Liver (tissue), 9 donors: ENCODE data around the gene MEX3B. TPM values are rescaled to one million over a fixed set of nuclear protein-coding genes. Genes with fewer than 3 reads are reported as not detected.

ENCODE experiments used
- DNase-seq: peaks from one replicate; pipeline ENCODE4 v3.0.0-alpha.2; 2017; ENCODE audit warnings: low spot score
- H3K27ac ChIP-seq, 2 donors: one replicate each; pipeline ENCODE4 v1.7.0; 2013; ENCODE audit warnings: inconsistent platforms in 2 of 2, low read length in 2 of 2, control low read depth in 1 of 2, low read depth in 1 of 2, mild to moderate bottlenecking in 1 of 2
- H3K27me3 ChIP-seq, 4 donors: one replicate each; pipeline versions ENCODE4 v1.6.1 to v1.7.0; 2013; ENCODE audit warnings: low read length in 3 of 4, inconsistent platforms in 1 of 4, mild to moderate bottlenecking in 1 of 4, moderate library complexity in 1 of 4; ENCODE audit not compliant: control insufficient read depth in 4 of 4, insufficient read depth in 4 of 4
- H3K36me3 ChIP-seq, 4 donors: one replicate each; pipeline versions ENCODE4 v1.6.1 to v1.7.0; 2013; ENCODE audit warnings: low read length in 3 of 4, mild to moderate bottlenecking in 3 of 4, low read depth in 1 of 4, moderate library complexity in 1 of 4; ENCODE audit not compliant: control insufficient read depth in 4 of 4, insufficient read depth in 3 of 4
- H3K4me1 ChIP-seq, 4 donors: one replicate each; pipeline versions ENCODE4 v1.6.1 to v1.7.0; 2013; ENCODE audit warnings: low read length in 3 of 4, mild to moderate bottlenecking in 3 of 4, moderate library complexity in 1 of 4; ENCODE audit not compliant: control insufficient read depth in 4 of 4, insufficient read depth in 4 of 4
- H3K4me3 ChIP-seq, 3 donors: one replicate each; pipeline versions ENCODE4 v1.6.1 to v1.7.0; 2013; ENCODE audit warnings: low read length in 3 of 3, control low read depth in 1 of 3, low read depth in 1 of 3, mild to moderate bottlenecking in 1 of 3
- H3K9ac ChIP-seq, 2 donors: one replicate each; pipeline ENCODE4 v1.7.0; 2013; ENCODE audit warnings: low read length in 2 of 2, mild to moderate bottlenecking in 2 of 2, moderate library complexity in 2 of 2, control low read depth in 1 of 2, low read depth in 1 of 2
- H3K9me3 ChIP-seq, 4 donors: one replicate each; pipeline versions ENCODE4 v1.6.1 to v1.7.0; 2013; ENCODE audit warnings: low read length in 3 of 4; ENCODE audit not compliant: control insufficient read depth in 4 of 4
- EGR1 ChIP-seq, 2 donors: IDR thresholded peaks; 2 replicates each; pipeline ENCODE4 v1.6.1; 2016 to 2018; ENCODE audit warnings: antibody characterized with exemption in 2 of 2, low read depth in 2 of 2
- FOXA1 ChIP-seq: IDR thresholded peaks from 2 replicates; pipeline ENCODE4 v1.6.1; 2016; ENCODE audit warnings: antibody characterized with exemption
- FOXA2 ChIP-seq: IDR thresholded peaks from 2 replicates; pipeline ENCODE4 v1.6.1; 2016; ENCODE audit warnings: antibody characterized with exemption
- GABPA ChIP-seq, 2 donors: IDR thresholded peaks in 1 of 2; conservative IDR thresholded peaks in 1 of 2; 2 replicates each; pipeline ENCODE4 v1.6.1; 2016; ENCODE audit warnings: antibody characterized with exemption in 2 of 2, mild to moderate bottlenecking in 1 of 2, moderate library complexity in 1 of 2
- HNF4A ChIP-seq, 2 donors: conservative IDR thresholded peaks; 2 replicates each; pipeline ENCODE4 v1.6.1; 2016; ENCODE audit warnings: antibody characterized with exemption in 2 of 2, mild to moderate bottlenecking in 2 of 2
- HNF4G ChIP-seq: IDR thresholded peaks from 2 replicates; pipeline ENCODE4 v1.6.1; 2016; ENCODE audit warnings: antibody characterized with exemption
- NR2F2 ChIP-seq: IDR thresholded peaks from 2 replicates; pipeline ENCODE4 v1.6.1; 2016; ENCODE audit warnings: antibody characterized with exemption
- RAD21 ChIP-seq, 2 donors: IDR thresholded peaks; 2 replicates each; pipeline ENCODE4 v1.6.1; 2016; ENCODE audit warnings: antibody characterized with exemption in 2 of 2, mild to moderate bottlenecking in 2 of 2
- RXRA ChIP-seq, 2 donors: IDR thresholded peaks; 2 replicates each; pipeline ENCODE4 v1.6.1; 2017 to 2018; ENCODE audit warnings: antibody characterized with exemption in 2 of 2, mild to moderate bottlenecking in 1 of 2
- SP1 ChIP-seq: IDR thresholded peaks from 2 replicates; pipeline ENCODE4 v1.6.1; 2018; ENCODE audit warnings: antibody characterized with exemption, mild to moderate bottlenecking
- TAF1 ChIP-seq: conservative IDR thresholded peaks from 2 replicates; pipeline ENCODE4 v1.6.1; 2016; ENCODE audit warnings: antibody characterized with exemption, mild to moderate bottlenecking
- YY1 ChIP-seq: IDR thresholded peaks from 2 replicates; pipeline ENCODE4 v1.6.1; 2016; ENCODE audit warnings: antibody characterized with exemption, mild to moderate bottlenecking
- WGBS: extraction: QIAGEN DNeasy Blood & Tissue Kit; methylation state at CpG from one replicate; pipeline ENCODE4 v1.1.7; 2013; 5-methylcytosine and 5-hydroxymethylcytosine counted together
- polyA plus RNA-seq, 2 donors: library from polyadenylated mRNA; stranded (reverse) in 1 of 2; unstranded in 1 of 2; fragments of 200-250 nt in 1 of 2; fragments of >200 nt in 1 of 2; fragmentation: Nextera tagmentation in 1 of 2; extraction: Ambion mirVana in 1 of 2; gene quantifications; one replicate each; pipeline versions ENCODE4 v1.2.1 to v1.2.3, GENCODE V29; 2013 to 2015
- total RNA-seq, 2 donors: library from RNA; depleted of rRNA; stranded (reverse); fragments of >200 nt; gene quantifications; one replicate each; pipeline ENCODE4 v1.2.3, GENCODE V29; 2014
- TF ChIP-seq, protein P1 (sequence below): IDR thresholded peaks from 2 replicates; pipeline ENCODE4 v1.6.1; 2016; ENCODE audit warnings: antibody characterized with exemption, mild to moderate bottlenecking
- TF ChIP-seq, protein P2 (sequence below): fragments of 150-350 bp; IDR thresholded peaks from 2 replicates; pipeline ENCODE4 v1.5.1; 2017; ENCODE audit warnings: improper control_type of control experiment, low read depth, low read length; ENCODE audit not compliant: missing input control
- TF ChIP-seq, protein P3 (sequence below): IDR thresholded peaks from 2 replicates; pipeline ENCODE4 v1.6.1; 2016; ENCODE audit warnings: antibody characterized with exemption
- TF ChIP-seq, protein P4 (sequence below): IDR thresholded peaks from 2 replicates; pipeline ENCODE4 v1.6.1; 2016; ENCODE audit warnings: antibody characterized with exemption
- TF ChIP-seq, protein P5 (sequence below): IDR thresholded peaks from 2 replicates; pipeline ENCODE4 v1.6.1; 2016; ENCODE audit warnings: antibody characterized with exemption
- donor health status: healthy.
- donor health status: healthy.
- donor health status: healthy.
- donor health status: healthy.
- donor health status: healthy.

MEX3B gene
- total and polyA plus RNA-seq, 4 donors: 0.33 to 1.4 (median 0.89) TPM; not detected in 1

DNA sequence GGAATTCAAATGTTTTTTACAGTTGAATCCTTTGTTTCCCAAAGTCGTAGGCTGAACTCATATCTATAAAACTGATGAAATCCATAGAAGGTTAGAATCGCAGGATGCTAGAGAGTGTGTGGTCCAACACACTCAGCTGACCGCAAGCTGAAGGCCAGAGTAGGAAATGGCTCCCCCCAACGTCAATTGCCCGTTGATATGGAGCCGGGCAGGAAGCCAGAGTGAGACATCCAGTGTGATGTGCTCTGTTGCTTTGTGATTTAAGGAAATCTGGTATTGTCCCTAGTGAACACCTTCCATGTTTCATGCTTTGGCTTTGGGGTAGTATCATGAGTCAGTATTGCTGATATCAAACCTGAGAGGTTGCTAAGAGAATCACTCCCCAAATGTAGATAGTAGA, 5.8 kb upstream of the MEX3B start (continued):
- TF ChIP-seq RAD21 (IDR thresholded peaks at IDR 0.05): no peak

DNA sequence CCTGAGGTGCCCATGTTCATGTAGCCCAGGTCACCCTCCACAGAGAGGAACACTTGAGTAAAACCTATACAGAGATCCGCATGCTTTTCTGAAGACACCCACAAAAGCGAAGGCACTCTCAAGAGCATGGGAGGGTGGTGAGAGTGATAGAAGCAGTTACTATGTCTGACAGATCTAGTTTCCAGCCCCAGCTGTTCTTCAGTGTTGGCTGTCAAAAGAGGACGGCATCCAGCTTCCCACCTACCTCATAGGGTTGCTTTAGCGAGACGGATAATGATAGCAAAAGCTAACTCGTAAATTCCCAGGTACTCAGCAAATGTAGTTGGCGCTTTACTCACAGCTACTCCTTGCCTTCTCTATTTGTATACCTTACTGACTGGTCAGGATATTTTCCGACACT, 3.0 kb upstream of the MEX3B start:
- Histone ChIP-seq H3K4me3 (no peak overlapping the region), H3K36me3 (no peaks in the 10 kb centered on the region), H3K9ac (no peak overlapping the region), H3K27ac (no peak overlapping the region), H3K27me3 (peaks cover 0 to 3% (median 2%) of the 10 kb centered on the region in 4 donors), H3K9me3 (no peaks in the 10 kb centered on the region), H3K4me1 (peaks cover 10 to 32% (median 18%) of the 10 kb centered on the region in 4 donors)
- TF ChIP-seq EGR1 (IDR thresholded peaks at IDR 0.05; ENCODE audit: low read depth in 2 of 2) (no peak), HNF4G (no peak), RXRA (IDR thresholded peaks at IDR 0.05) (no peak), NR2F2 (no peak), HNF4A (conservative IDR thresholded peaks at IDR 0.05) (no peak), SP1 (no peak), RAD21 (IDR thresholded peaks at IDR 0.05) (no peak), YY1 (no peak), GABPA (IDR thresholded peaks at IDR 0.05 in 1 of 2, conservative IDR thresholded peaks at IDR 0.05 in 1 of 2) (no peak), FOXA2 (no peak)
- TF ChIP-seq, protein P1, sequence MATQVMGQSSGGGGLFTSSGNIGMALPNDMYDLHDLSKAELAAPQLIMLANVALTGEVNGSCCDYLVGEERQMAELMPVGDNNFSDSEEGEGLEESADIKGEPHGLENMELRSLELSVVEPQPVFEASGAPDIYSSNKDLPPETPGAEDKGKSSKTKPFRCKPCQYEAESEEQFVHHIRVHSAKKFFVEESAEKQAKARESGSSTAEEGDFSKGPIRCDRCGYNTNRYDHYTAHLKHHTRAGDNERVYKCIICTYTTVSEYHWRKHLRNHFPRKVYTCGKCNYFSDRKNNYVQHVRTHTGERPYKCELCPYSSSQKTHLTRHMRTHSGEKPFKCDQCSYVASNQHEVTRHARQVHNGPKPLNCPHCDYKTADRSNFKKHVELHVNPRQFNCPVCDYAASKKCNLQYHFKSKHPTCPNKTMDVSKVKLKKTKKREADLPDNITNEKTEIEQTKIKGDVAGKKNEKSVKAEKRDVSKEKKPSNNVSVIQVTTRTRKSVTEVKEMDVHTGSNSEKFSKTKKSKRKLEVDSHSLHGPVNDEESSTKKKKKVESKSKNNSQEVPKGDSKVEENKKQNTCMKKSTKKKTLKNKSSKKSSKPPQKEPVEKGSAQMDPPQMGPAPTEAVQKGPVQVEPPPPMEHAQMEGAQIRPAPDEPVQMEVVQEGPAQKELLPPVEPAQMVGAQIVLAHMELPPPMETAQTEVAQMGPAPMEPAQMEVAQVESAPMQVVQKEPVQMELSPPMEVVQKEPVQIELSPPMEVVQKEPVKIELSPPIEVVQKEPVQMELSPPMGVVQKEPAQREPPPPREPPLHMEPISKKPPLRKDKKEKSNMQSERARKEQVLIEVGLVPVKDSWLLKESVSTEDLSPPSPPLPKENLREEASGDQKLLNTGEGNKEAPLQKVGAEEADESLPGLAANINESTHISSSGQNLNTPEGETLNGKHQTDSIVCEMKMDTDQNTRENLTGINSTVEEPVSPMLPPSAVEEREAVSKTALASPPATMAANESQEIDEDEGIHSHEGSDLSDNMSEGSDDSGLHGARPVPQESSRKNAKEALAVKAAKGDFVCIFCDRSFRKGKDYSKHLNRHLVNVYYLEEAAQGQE: no peak
- TF ChIP-seq, protein P2, sequence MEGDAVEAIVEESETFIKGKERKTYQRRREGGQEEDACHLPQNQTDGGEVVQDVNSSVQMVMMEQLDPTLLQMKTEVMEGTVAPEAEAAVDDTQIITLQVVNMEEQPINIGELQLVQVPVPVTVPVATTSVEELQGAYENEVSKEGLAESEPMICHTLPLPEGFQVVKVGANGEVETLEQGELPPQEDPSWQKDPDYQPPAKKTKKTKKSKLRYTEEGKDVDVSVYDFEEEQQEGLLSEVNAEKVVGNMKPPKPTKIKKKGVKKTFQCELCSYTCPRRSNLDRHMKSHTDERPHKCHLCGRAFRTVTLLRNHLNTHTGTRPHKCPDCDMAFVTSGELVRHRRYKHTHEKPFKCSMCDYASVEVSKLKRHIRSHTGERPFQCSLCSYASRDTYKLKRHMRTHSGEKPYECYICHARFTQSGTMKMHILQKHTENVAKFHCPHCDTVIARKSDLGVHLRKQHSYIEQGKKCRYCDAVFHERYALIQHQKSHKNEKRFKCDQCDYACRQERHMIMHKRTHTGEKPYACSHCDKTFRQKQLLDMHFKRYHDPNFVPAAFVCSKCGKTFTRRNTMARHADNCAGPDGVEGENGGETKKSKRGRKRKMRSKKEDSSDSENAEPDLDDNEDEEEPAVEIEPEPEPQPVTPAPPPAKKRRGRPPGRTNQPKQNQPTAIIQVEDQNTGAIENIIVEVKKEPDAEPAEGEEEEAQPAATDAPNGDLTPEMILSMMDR: no peak
- TF ChIP-seq, protein P3, sequence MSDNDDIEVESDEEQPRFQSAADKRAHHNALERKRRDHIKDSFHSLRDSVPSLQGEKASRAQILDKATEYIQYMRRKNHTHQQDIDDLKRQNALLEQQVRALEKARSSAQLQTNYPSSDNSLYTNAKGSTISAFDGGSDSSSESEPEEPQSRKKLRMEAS: no peak
- no peak for DNase-seq
- WGBS: 73% methylated on average over 8 of the region's 8 CpGs

DNA sequence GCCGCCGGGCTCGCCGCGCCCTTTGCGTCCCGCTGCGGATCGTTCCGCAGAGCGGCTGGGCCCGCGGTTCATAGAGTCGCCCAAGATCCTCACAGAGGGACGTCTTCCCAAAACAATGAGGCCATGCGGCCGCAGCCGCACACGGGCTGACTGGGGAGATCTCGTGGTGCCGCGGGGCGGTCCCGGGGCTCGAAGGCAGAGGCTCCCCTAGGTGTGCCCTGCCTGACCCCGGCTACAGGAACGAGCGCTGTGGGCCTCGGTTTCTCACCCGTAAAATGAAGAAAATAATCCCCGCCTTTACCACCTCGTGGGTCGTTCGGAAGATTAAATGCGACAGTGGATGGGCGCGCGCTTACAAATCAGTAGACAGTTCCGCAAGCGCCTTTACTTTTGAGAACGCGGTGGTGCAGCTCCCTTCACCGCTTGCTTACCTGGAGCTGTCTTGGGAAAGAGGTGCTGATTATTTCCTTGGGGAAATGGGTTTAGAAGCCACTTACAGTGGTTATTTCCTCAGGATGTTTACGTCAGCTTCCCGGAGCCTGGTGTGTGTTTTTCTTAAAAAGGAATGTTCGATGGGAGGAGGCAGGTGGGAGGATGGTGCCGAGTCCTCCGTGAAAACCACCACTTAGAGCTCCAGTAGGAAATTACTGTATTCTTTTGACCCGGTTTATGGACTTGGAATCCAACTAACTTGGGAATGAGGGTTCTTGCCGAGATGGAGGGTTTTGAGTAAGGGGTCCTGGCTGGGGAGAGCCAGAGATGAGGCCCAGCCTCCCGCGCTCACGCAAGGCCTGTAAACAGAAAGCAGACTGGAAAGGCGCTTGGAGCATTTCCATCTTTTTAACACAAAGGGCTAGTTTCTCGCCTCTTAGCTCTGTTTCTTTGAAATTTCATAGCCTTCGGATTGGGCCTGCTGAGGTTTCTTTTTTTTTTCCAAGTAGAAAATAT, 1.9 kb upstream of the MEX3B start:
- Histone ChIP-seq H3K4me3 (peak overlapping the region in 2 of 3 donors; percentile 41 to 91), H3K9ac (no peak overlapping the region), H3K9me3 (no peaks in the 10 kb centered on the region), H3K27me3 (peaks cover 0 to 3% (median 1%) of the 10 kb centered on the region in 4 donors), H3K27ac (no peak overlapping the region), H3K4me1 (peaks cover 10 to 32% (median 18%) of the 10 kb centered on the region in 4 donors), H3K36me3 (no peaks in the 10 kb centered on the region)
- TF ChIP-seq, protein P4, sequence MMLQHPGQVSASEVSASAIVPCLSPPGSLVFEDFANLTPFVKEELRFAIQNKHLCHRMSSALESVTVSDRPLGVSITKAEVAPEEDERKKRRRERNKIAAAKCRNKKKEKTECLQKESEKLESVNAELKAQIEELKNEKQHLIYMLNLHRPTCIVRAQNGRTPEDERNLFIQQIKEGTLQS: no peak
- no peak for TF ChIP-seq RAD21 (IDR thresholded peaks at IDR 0.05)
- TF ChIP-seq FOXA1: no peak
- TF ChIP-seq, protein P2: no peak
- no peak for TF ChIP-seq SP1
- TF ChIP-seq TAF1: no peak
- TF ChIP-seq, protein P5, sequence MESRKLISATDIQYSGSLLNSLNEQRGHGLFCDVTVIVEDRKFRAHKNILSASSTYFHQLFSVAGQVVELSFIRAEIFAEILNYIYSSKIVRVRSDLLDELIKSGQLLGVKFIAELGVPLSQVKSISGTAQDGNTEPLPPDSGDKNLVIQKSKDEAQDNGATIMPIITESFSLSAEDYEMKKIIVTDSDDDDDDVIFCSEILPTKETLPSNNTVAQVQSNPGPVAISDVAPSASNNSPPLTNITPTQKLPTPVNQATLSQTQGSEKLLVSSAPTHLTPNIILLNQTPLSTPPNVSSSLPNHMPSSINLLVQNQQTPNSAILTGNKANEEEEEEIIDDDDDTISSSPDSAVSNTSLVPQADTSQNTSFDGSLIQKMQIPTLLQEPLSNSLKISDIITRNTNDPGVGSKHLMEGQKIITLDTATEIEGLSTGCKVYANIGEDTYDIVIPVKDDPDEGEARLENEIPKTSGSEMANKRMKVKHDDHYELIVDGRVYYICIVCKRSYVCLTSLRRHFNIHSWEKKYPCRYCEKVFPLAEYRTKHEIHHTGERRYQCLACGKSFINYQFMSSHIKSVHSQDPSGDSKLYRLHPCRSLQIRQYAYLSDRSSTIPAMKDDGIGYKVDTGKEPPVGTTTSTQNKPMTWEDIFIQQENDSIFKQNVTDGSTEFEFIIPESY: no peak
- no peak for TF ChIP-seq NR2F2
- TF ChIP-seq HNF4G: no peak
- 13% methylated on average over 56 of the region's 56 CpGs for WGBS
- DNase-seq: peak; percentile 38
